Caki2 (cell line): ENCODE results near the gene RSU1. TPM values are rescaled to one million over a fixed set of nuclear protein-coding genes. Genes with fewer than 3 reads are reported as not detected.

Source experiments
- DNase-seq: peaks from one replicate; pipeline ENCODE4 v3.0.0-alpha.2; 2015; ENCODE audit warnings: low read depth
- in situ Hi-C: cut with HindIII; loops from 2 replicates; pipeline ENCODE4 v1.10.0; 2016; ENCODE audit warnings: low sequenced_read_pairs, low pct_unique_long_range_greater_than_20kb, mixed read lengths
- total RNA-seq: library from RNA; depleted of rRNA; stranded (reverse); fragments of >200 nt; shearing (Covaris generic); gene quantifications from 2 replicates; pipeline ENCODE4 v1.2.3, GENCODE V29; 2014; ENCODE audit warnings: low replicate concordance

RSU1 gene
- total RNA-seq, 1 experiment from 2014 or later, result 17.3 TPM

DNA sequence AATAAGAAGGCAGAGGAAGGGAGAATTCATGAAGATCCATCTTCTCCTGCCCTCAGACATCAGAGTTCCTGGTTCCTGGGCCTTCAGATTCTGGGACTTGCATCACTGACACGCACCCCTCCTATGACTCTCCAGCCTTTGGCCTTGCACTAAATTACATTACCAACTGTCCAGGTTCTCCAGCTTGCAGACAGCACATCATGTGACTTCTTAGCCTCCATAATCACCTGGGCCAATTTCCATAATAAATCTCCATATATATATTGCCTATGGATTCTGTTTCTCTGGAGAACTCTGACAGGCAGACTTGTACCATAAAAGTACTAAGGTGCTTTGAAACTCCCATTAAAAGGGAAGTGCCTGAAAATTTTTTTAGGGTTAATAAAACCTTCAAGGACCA lies 23.2 kb downstream of the RSU1 start:
- DNase-seq, result no peak
- in situ Hi-C loops, result no loop called here

- in situ Hi-C loops, result no loop called here
- DNase-seq, result no peak
Measured at GRCh38 chr10:16792675-16793074, 24.5 kb downstream of the RSU1 start.

DNA sequence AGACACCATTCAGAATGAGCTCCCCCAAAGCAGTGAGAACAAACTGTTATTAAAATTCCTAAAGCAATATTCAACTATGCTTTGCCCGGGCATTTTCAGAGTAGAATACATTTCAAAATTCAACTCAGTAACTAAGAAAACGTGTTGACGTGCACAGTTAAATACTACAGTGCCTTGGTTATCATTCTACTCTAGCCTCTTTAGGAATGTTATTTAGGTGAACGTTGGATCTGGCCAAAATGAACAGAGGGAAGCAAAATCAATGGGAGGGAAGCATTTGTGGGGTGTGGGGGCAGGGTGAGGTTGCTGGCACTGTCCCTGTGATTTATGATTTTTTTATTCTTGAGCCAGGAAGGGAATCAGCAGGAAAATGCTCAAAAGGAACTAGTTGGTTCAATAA lies 27.5 kb downstream of the RSU1 start:
- DNase-seq, result no peak
- in situ Hi-C loops, result no loop called here

DNA sequence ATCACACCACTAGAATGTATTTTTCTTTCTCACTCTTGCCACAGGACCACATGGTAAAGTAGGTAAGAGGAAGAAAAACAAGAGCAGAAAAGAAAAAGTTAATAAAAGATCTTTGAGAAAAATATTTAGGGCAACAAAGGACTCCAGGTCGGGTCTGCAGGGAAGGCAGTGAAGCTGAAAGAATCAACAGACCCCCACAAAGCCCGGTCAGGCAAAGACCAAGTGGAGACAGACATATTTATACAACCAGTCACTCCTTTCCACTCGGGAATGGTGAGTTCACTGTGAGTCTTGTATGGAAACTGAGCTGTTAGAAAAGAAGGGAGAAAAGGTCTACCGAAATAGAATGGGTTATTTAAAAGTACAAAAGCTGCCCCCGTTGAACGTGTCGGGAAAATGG lies 28.0 kb downstream of the RSU1 start:
- in situ Hi-C loops, result no loop called here
- DNase-seq, result no peak

GRCh38 chr10:16788778-16789177 lies 28.4 kb downstream of the RSU1 start:
- in situ Hi-C loops, result no loop called here
- DNase-seq, result no peak

DNA sequence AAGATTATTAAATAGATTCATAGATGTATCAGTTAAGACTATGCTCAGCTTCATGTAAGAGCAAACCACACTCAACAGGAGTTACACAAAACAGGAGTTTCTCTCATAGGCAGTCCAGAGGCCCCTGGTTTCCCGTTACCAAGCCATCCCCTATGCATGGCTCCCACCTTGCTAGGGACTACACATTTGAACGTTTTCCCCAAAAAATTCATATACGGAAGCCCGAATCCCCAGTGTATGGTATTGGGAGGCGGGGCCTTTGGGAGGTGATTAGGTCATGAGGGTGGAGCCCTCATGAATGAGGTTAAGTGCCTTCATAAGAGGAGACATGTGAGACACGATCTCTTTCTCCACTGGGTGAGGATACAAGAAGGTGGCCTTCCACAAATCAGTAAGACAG lies 29.1 kb downstream of the RSU1 start:
- in situ Hi-C loops, result no loop called here
- no peak for DNase-seq

GRCh38 chr10:16787361-16787791 lies 29.8 kb downstream of the RSU1 start:
- DNase-seq, result no peak
- in situ Hi-C loops, result no loop called here

GRCh38 chr10:16780338-16780880 lies 36.8 kb downstream of the RSU1 start:
- DNase-seq, result no peak
- in situ Hi-C loops, result no loop called here

GRCh38 chr10:16779384-16779915 lies 37.8 kb downstream of the RSU1 start:
- in situ Hi-C loops, result no loop called here

GRCh38 chr10:16777473-16778370 lies 39.5 kb downstream of the RSU1 start:
- peak; percentile 30 for DNase-seq
- in situ Hi-C loops, result no loop called here

More at GRCh38 chr10:16779384-16779915, 37.8 kb downstream of the RSU1 start:
- DNase-seq, result no peak

- no peak for DNase-seq
- in situ Hi-C loops, result no loop called here
Measured at GRCh38 chr10:16776896-16777295, 40.3 kb downstream of the RSU1 start.

- in situ Hi-C loops, result no loop called here
- no peak for DNase-seq
Measured at GRCh38 chr10:16773334-16773733, 43.9 kb downstream of the RSU1 start.

DNA sequence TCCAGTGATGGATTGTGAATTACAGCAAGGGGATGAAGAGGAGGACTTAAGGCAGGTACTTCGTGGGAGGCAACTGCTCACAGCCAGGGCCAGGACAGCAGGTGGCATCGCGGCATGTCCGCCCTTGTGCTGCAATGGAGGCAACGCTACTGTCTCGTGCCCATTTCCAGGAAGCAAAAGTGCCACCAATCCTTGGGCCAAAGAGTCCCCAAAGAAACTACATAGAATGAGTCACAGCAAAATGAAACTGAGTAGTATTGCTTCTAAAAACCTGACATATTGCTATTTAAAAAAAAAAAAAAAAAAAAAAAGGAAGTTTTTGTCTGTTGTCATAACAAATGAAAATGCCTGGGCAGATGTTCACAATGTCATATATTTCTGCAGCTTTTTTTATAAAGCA lies 46.6 kb downstream of the RSU1 start:
- no peak for DNase-seq
- in situ Hi-C loops, result no loop called here

GRCh38 chr10:16770141-16770540 lies 47.1 kb downstream of the RSU1 start:
- in situ Hi-C loops, result no loop called here
- DNase-seq, result no peak

- no peak for DNase-seq
- in situ Hi-C loops, result no loop called here
Measured at GRCh38 chr10:16769331-16769730, 47.9 kb downstream of the RSU1 start.

DNA sequence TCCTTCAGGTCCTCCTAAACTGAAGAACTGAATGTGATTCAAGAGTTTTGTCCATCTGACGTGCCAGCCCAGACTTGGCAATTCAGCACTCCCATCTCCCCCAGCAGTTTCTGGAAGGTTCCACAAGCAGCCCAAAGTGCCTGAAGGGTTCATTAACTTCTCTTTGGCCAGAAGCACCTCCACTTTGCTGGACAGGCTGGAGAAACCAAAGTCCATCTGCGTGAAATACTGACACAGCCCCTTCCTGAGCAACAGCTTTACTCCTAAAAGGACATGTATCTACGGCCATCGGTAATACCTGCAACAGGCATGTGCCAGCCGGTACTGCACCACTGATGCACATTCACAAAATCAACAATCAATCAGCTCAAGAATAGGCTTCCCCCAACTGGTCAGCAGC lies 48.5 kb downstream of the RSU1 start:
- in situ Hi-C loops, result no loop called here

DNA sequence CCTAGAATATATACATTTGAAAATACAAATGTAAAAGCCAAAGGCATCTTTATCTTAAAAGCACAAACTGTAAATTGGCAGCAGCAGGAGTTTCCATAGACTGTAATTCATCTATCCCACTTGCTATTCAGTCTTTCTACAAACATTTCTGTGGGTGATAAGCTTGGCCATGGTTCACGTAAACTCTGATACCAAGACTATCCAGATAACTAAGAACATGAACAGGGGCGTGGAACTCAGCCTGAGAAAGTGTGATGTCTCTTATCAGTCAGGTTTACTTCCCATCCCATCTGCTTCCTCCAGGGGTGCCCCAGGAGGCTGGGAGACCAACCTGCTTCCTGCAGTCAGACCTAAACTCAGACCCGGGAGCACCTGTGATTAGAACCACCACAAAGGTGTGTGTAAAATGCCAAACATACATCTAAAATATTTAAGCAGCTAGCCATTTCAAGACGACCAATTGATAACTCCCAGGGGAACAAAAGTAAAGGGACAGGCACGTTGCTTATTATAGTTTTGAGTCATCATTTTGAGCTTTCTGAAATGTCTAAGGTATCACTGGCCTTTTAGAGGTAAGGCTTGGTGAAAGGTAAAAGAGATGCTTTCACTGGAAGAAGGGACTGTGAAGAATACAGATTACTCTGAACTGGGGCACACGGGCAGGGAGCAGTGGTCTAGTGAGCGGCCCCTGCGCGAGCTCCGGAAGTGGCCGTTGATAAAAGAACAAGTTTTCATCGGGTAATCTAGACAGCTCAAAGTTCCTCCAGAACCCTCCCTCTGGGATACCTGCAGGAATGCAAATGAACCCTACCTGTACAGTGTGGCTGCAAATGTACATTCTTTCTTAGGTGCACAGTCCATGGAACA lies 51.5 kb downstream of the RSU1 start:
- in situ Hi-C loops, result no loop called here
- DNase-seq, result no peak

More for the DNA sequence above, 48.5 kb downstream of the RSU1 start:
- no peak for DNase-seq

- in situ Hi-C loops, result no loop called here
Measured at GRCh38 chr10:16761300-16761699, 55.9 kb downstream of the RSU1 start.

More at GRCh38 chr10:16761300-16761699, 55.9 kb downstream of the RSU1 start:
- no peak for DNase-seq
